PC-3 (cell line): ENCODE data around the gene STRN4. TPM values are rescaled to one million over a fixed set of nuclear protein-coding genes. Genes with fewer than 3 reads are reported as not detected.
"Not testable (repeated sequence)": the region's sequence is repeated elsewhere in the genome, so short reads cannot be mapped to it uniquely, and the experiment has no call there.

ENCODE experiments used
- ATAC-seq: fragments of 200-7000 bp; cut with Tn5 transposase; 2 replicates; pipeline ENCODE4 v1.9.1; 2020; ENCODE audit warnings: mild to moderate bottlenecking, moderate library complexity
- BruUV-seq: library from RNA; stranded (reverse); fragments of 400-500 nt; replicated peaks from 2 replicates; lab custom pipeline; 2021; lab: Mats Ljungman, UMichigan
- CTCF ChIA-PET: fragments of 300-600 bp; sonication (Branson Sonifier 250); formaldehyde crosslinking; loops from one replicate; lab custom pipeline; 2022; ENCODE audit warnings: antibody characterized with exemption; lab: Charles Lee
- POLR2A ChIA-PET: fragments of 300-600 bp; sonication (Branson Sonifier 250); formaldehyde crosslinking; loops from one replicate; lab custom pipeline; 2022; ENCODE audit warnings: antibody characterized with exemption; ENCODE audit not compliant: unreplicated experiment; lab: Charles Lee
- DNase-seq: peaks from one replicate; pipeline ENCODE4 v3.0.0-alpha.2; 2015
- H2AFZ ChIP-seq: fragments of 300-600 bp; sonication (generic); 2 replicates; pipeline ENCODE4 v1.6.0; 2016; ENCODE audit warnings: antibody characterized with exemption, low read length
- H3F3A ChIP-seq: fragments of 300-600 bp; sonication (generic); one replicate; pipeline ENCODE4 v1.6.0; 2017; ENCODE audit warnings: antibody characterized with exemption, low read length, control low read depth, mild to moderate bottlenecking; ENCODE audit not compliant: unreplicated experiment
- H3K27ac ChIP-seq: fragments of 300-600 bp; sonication (generic); 2 replicates; pipeline ENCODE4 v1.5.1; 2016; ENCODE audit warnings: mild to moderate bottlenecking, low read length
- H3K27me3 ChIP-seq: fragments of 300-600 bp; sonication (generic); 2 replicates; pipeline ENCODE4 v1.6.1; 2016; ENCODE audit warnings: low read length, mixed read lengths
- H3K36me3 ChIP-seq: fragments of 300-600 bp; sonication (generic); 2 replicates; pipeline ENCODE4 v1.6.1; 2016; ENCODE audit warnings: low read depth, mixed run types, low read length, mixed read lengths
- H3K4me1 ChIP-seq: fragments of 300-600 bp; sonication (generic); 2 replicates; pipeline ENCODE4 v1.5.1; 2016; ENCODE audit warnings: low read length; ENCODE audit not compliant: insufficient read depth
- H3K4me2 ChIP-seq: fragments of 300-600 bp; sonication (generic); 2 replicates; pipeline ENCODE4 v1.6.0; 2016; ENCODE audit warnings: low read length
- H3K4me3 ChIP-seq: fragments of 300-600 bp; sonication (generic); 2 replicates; pipeline ENCODE4 v1.5.1; 2016; ENCODE audit warnings: mild to moderate bottlenecking, low read length, mixed read lengths
- H3K79me2 ChIP-seq: fragments of 300-600 bp; sonication (generic); 2 replicates; pipeline ENCODE4 v1.6.1; 2017; ENCODE audit warnings: low read length, mixed read lengths
- H3K9ac ChIP-seq: fragments of 300-600 bp; sonication (generic); 2 replicates; pipeline ENCODE4 v1.6.0; 2016; ENCODE audit warnings: mild to moderate bottlenecking, low read length
- H3K9me2 ChIP-seq: fragments of 300-600 bp; sonication (generic); replicated peaks from 2 replicates; pipeline ENCODE4 v1.6.1; 2016; ENCODE audit warnings: mixed run types, low read length, mixed read lengths
- H3K9me3 ChIP-seq: fragments of 300-600 bp; sonication (generic); 2 replicates; pipeline ENCODE4 v1.6.1; 2016; ENCODE audit warnings: low read length, mixed read lengths
- H4K20me1 ChIP-seq: fragments of 300-600 bp; sonication (generic); 2 replicates; pipeline ENCODE4 v1.6.1; 2016; ENCODE audit warnings: low read length, mixed read lengths
- EZH2 ChIP-seq: fragments of 300-600 bp; sonication (generic); IDR thresholded peaks from one replicate; pipeline ENCODE4 v1.6.1; 2017; ENCODE audit warnings: antibody characterized with exemption, mild to moderate bottlenecking, low read length; ENCODE audit not compliant: unreplicated experiment
- EZH2phosphoT487 ChIP-seq: fragments of 300-600 bp; sonication (generic); IDR thresholded peaks from 2 replicates; pipeline ENCODE4 v1.6.1; 2018; ENCODE audit warnings: mild to moderate bottlenecking, antibody characterized with exemption, low read length, borderline replicate concordance
- intact Hi-C: fragments of 100-400 bp; cut with micrococcal nuclease; formaldehyde crosslinking; loops from 2 replicates; pipeline ENCODE4 v1.9.0; 2023
- total RNA-seq: library from RNA; depleted of rRNA; stranded (reverse); fragments of >200 nt; gene quantifications from 2 replicates; pipeline ENCODE4 v1.2.3, GENCODE V29; 2014
- TF ChIP-seq, protein P1 (sequence below): fragments of 300-600 bp; sonication (generic); conservative IDR thresholded peaks from 2 replicates; pipeline ENCODE4 v1.5.1; 2017; ENCODE audit warnings: antibody characterized with exemption, low read depth, mild to moderate bottlenecking, low read length

The STRN4 gene
- total RNA-seq, 1 experiment from 2014 or later, result 62.7 TPM

DNA sequence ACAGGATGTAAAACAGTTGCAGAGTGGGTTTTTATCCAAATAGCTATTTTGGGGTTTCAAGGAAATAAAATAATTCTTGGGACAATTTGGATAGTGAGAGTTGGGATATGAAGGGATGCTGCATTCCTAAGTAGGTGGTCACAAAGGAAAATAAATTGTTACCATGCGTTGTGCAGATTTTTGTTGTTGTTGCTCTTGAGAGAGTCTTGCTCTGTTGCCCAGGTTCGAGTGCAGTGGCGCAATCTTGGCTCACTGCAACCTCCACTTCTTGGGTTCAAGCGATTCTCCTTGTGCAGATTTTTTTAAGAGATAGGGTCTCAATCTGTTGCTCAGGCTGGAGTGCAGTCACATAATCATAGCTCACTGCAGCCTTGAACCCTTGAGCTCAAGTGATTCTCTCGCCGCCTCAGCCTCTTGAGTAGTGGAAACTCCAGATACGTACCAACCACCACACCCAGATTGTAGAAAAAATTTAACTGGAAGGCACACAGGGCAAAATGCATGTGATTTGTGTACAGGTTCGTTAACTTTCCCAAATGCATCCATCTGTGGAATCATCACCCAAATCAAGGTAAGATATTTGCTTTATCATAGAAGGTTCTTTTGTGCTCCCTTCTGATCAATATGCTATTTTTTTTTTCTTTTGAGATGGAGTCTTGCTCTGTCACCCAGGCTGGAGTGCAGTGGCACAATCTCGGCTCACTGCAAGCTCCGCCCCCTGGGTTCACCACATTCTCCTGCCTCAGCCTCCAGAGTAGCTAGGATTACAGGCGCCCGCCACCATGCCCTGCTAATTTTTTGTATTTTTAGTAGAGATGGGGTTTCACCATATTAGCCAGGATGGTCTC, 26.1 kb upstream of the STRN4 start:
- no peaks in the 10 kb centered on the region for H3K4me1 ChIP-seq
- peaks cover 14% of the 10 kb centered on the region for H3K36me3 ChIP-seq
- no TSS peak for BruUV-seq
- no peaks in the 10 kb centered on the region for H3K79me2 ChIP-seq
- H3F3A ChIP-seq, result no peaks in the 10 kb centered on the region
- H2AFZ ChIP-seq, result no peak overlapping the region
- H3K27ac ChIP-seq, result no peak overlapping the region
- H3K9me3 ChIP-seq, result no peaks in the 10 kb centered on the region
- H3K4me2 ChIP-seq, result no peak overlapping the region
- intact Hi-C loops, result no loop called here
- no peak overlapping the region for H3K9ac ChIP-seq
- no peaks in the 10 kb centered on the region for H3K9me2 ChIP-seq
- H3K4me3 ChIP-seq, result no peak overlapping the region
- DNase-seq (no peak), ATAC-seq (no peak)
- no peaks in the 10 kb centered on the region for H3K27me3 ChIP-seq
- H4K20me1 ChIP-seq, result no peaks in the 10 kb centered on the region
- ChIA-PET POLR2A (no interaction called here), CTCF (no interaction called here)
- TF ChIP-seq EZH2, result no peak
- TF ChIP-seq EZH2phosphoT487, result no peak
- TF ChIP-seq, protein P1, sequence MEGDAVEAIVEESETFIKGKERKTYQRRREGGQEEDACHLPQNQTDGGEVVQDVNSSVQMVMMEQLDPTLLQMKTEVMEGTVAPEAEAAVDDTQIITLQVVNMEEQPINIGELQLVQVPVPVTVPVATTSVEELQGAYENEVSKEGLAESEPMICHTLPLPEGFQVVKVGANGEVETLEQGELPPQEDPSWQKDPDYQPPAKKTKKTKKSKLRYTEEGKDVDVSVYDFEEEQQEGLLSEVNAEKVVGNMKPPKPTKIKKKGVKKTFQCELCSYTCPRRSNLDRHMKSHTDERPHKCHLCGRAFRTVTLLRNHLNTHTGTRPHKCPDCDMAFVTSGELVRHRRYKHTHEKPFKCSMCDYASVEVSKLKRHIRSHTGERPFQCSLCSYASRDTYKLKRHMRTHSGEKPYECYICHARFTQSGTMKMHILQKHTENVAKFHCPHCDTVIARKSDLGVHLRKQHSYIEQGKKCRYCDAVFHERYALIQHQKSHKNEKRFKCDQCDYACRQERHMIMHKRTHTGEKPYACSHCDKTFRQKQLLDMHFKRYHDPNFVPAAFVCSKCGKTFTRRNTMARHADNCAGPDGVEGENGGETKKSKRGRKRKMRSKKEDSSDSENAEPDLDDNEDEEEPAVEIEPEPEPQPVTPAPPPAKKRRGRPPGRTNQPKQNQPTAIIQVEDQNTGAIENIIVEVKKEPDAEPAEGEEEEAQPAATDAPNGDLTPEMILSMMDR, result no peak

- DNase-seq, H3K9me2 ChIP-seq, H3K27ac ChIP-seq, H3K4me3 ChIP-seq, H2AFZ ChIP-seq, H3K9me3 ChIP-seq, ATAC-seq, H3K27me3 ChIP-seq, H3K4me2 ChIP-seq, POLR2A ChIA-PET, H3K4me1 ChIP-seq, H3K9ac ChIP-seq, H3K79me2 ChIP-seq, CTCF ChIA-PET, BruUV-seq, intact Hi-C loops, H4K20me1 ChIP-seq, H3K36me3 ChIP-seq, H3F3A ChIP-seq: not testable (repeated sequence)
These were observed 22.5 kb upstream of the STRN4 start for GRCh38 chr19:46768746-46769145.

DNA sequence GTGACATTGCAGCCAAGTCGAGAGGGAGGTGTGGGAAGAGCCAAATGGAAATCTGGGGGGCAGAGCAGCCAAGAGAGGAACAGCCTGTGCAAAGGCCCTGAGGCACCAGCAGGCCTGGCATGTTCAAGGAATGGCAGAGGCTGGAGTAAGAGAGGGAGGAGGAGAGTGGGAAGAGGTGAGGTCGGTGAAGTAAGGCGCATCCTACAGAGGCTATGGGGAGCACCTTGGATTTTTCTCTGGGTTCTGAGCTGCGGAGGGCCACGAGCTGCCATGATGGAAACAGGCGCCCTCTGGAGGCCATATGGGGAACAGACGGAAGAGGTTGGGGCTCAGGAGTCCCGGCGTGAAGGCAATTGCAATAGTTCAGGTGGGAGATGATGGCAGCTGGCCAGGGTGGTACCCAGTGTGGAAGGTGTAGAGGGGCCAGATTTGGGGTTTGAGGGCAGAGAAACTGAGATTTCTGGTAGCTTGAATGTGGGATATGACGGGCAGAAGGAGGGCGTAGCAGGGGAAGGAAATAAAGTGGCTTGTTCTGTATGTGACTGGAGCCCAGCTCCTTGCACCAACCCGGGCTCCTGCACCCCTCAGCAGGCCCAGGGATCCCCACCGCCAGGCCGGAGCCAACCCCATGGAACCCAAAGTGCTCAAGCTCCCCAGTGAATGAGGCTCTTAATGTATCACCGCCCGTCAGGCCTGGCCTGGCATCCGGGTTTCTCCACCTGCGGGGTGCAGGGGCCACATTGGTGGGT, 20.5 kb upstream of the STRN4 start:
- Histone ChIP-seq H3K36me3 (no peaks in the 10 kb centered on the region), H3K4me2 (no peak overlapping the region), H4K20me1 (no peaks in the 10 kb centered on the region), H3K9me3 (no peaks in the 10 kb centered on the region), H3K4me3 (no peak overlapping the region), H3K9me2 (no peaks in the 10 kb centered on the region), H3K4me1 (no peaks in the 10 kb centered on the region), H3K79me2 (no peaks in the 10 kb centered on the region), H3K9ac (no peak overlapping the region), H3F3A (no peaks in the 10 kb centered on the region), H3K27me3 (no peaks in the 10 kb centered on the region), H2AFZ (peak overlapping the region; percentile 57; the same call in 1 of the 2 replicates), H3K27ac (no peak overlapping the region)
- ChIA-PET POLR2A (no interaction called here), CTCF (interaction anchor here (0.6 kb wide), 1 partner anchor 74 kb away, joined by 3 read pairs; no protein-coding TSS in a partner anchor)
- peak; percentile 45; the same call in 1 of the 2 replicates for ATAC-seq
- BruUV-seq, result no TSS peak
- peak; percentile 50 for DNase-seq
- TF ChIP-seq, protein P1, result peak; percentile 83
- no peak for TF ChIP-seq EZH2phosphoT487
- intact Hi-C loops, result no loop called here
